OCI-M1 (cell line): ENCODE results near the gene PRM2.
"Not testable (repeated sequence)": the region's sequence is repeated elsewhere in the genome, so short reads cannot be mapped to it uniquely, and the experiment has no call there.

Experiments
- DNase-seq: peaks from one replicate; lab custom pipeline; 2025; lab: John Stamatoyannopoulos, UW

Gene PRM2

DNA sequence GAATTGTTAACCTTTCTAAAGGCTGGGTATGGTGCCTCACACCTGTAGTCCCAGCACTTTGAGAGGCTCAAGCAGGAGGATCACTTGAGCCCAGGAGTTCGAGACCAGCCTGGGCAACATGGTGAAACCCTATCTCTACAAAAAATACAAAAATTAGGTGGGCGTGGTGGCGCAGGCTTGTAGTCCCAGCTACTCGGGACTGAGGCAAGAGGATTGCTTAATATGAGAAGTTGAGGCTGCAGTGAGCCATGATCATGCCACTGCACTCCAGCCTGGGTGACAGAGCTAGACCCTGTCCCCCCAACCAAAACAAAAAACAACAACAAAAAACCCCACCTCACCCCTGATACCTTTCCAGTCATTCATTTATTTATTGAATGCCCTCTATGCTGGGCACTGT, 13.4 kb upstream of the PRM2 start:
- not testable (repeated sequence) for DNase-seq

DNA sequence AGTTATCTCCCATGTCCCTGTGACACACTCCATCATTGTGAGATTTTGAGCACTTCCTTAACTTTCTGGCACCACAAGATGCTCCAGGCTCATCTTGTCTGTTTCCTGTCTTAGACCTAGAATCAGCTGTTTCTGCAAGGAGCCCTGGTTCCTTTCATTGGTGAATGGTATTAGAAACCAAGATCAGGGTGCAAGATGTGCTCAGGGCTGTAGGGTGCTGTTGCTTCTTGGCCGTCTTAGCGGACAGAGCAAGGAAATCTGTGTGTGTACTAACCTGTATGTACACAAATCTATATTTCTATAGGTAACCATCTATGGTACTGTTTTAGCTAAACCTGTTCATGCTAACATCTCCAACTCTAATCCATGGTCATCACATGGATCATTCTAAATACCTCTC, 12.9 kb upstream of the PRM2 start:
- DNase-seq: no peak

DNA sequence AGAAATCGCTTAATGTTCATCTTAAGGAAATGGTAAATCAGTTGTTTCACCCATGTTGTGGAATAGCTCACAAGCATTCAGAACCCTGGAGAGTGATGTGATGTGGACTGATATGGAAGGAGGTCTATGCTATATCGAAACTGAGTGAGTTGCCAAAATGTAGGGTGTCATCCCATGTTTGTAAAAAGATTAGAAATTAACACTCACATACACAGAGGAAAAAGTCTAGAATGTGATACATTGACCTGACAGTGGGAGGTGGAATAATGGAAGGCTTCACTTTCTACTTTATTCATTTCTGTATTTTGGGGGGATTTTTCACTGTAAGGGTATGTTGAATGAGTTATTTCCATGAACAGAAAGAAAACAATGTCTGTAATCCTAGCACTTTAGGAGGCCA, 9.6 kb upstream of the PRM2 start:
- DNase-seq: peak; percentile 30

DNA sequence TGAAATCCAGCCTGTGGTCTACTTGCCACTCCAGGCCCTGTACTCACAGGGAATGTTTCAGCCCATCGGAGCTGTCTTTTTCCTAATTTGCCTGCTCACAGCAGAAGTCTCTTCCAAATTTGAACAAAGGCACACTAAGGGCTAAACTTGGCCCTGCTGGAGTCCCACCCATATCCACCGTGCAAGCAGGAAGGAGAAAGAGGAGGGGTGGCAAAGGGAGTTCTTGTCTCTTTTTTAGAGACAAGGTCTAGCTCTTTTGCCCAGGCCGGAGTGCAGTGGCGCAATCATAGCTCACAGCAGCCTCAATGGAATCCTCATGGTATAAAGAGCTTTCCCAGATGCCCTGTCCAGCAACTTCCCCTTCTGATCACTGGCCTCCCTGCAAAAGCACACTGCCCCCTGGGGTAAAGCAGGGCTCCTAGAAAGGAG, 7.6 kb upstream of the PRM2 start:
- DNase-seq: peak; percentile 67

DNA sequence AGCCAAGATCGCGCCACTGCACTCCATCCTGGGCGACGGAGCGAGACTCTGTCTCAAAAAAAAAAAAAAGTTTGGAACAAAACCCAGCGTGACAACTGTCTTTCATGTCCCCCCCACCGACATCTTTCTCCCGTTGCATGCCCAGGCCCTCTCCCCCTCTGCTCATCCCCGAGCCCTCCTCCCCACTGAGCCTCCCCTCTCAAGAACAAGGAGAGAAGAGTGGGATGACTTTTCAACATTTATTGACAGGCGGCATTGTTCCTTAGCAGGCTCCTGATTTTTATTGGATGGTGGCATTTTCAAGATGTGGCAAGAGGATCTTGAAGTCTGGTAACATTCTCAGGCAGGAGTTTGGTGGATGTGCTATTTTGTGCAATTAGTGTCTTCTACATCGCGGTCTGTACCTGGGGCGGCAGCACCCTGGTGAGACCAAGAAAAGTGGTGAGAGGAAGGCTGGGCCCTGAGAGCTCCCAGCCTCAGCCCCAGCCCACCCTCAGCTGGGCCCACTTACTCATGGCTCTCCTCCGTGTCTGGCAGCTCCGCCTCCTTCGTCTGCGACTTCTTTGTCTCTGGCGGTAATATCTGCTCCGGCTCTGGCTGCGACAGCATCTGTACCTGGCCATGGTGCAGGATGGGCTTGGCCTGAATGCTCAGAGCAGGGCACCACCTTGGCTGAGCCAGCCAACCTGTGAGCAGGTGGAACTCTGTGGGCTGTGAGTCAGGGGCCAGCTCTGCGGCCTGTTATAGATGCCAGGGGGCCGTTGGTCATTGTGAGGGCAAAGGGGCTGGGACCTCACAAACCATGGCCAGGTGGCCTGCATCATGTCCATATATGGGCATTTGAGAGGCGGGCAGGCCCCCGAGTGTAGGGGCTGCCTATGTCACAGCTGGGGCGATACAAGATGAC, 4.6 kb upstream of the PRM2 start, which contains the start of gene PRM1:
Gene PRM1 (minus strand): TSS at position 715 of the 907 bp plus-strand sequence. CDS start 92 bp downstream, at position 623.
- DNase-seq: no peak

DNA sequence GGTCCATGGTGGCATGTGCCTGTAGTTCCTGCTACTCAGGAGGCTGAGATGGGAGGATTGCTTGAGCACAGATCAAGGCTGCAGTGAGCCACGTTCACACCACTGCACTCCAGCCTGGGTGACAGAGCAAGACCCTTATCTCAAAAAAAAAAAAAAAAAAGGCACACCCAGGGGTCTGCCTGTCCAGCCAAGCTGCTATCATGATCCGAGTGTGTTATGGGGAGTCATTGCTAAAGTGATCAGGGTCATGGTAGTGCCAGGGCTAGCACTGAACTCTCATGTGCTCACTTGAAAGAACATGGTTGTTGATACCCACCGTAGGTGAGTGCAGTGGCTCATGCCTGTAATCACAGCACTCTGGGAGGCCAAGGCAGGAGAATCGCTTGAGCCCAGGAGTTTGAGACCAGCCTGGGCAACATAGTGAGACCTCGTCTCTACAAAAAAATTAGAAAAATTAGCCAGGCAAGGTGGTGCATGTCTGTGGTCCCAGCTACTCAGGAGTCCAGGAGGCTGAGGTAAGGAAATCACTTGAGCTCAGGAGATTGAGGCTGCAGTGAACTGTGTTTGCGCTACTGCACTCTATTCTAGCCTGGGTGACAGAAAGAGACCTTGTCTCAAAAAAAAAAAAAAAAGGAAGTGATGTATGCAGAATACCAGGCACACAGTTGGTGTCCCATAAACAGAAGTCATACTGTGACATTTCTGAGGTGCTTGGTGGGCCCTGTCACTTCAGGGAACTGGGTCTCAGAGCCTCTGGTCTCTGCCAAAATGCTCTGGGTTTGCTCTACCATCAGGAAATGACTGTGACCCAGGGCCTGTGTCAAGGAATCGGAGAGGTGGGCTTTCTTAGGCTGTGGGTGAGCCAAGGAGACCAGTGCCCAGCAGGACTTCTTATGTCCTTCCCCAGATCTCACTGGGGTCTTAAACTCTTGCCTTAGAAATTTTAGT, 2.7 kb upstream of the PRM2 start:
- DNase-seq: peak; percentile 22

DNA sequence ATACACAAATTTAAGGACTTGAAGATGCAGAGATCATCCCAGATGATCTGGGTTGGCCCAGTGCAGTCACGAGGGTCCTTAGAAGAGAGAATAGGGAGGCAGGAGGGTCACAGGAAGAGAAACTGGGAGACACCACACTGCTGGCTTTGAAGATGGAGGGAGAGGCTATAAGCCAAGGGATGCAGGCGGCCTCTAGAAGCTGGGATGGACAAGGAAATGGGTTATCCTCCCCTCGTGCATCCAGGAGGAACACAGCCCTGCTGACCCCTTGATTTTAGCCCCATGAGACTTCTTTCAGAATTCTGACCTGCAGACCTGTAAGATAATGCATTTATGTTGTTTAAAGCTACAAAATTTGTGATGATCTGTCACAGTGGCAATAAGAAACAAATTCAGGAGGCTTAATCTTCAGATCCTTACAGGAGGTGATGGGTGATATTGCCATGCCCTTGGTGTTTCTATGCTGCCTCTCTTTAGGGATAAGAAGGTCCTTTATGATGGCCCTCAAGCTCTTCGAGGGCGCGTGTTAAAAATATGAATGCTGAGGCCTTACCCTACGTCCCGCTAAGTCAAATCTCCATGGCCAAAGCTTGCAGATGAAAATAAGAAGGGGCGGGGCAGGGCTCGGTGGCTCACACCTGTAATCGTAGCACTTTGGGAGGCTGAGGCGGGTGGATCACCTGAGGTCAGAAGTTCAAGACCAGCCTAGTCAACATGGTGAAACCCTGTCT, 1.5 kb upstream of the PRM2 start:
- no peak for DNase-seq

DNA sequence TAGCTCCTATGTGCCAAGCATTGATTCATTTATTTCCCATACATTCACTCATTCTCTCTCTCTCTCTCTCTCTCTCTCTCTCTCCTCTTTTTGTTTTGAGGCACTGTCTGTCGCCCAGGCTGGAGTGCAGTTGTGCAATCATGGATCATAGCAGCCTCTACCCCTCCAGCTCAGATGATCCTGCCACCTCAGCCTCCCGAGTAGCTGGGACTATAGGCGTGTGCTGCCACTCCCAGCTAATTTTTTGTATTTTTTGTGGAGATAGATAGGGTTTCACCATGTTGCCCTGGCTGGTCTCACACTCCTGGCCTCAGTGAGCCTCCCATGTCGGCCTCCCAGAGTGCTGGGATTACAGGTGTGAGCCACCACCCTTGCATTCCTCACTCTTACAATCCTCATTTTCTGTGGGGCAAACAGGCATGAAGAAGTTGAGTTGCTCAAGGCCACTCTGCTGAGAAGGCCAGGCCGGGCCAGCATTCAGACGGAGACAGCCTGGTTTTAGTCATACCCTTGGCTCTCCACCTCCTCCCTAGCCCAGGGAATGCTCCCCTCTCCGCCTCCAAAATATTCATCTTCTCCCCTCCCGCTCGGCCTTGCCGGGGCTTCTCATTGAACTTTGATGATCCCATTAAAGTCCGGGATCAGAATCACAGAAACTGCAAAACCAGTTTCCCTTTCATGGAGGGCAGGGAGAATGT, 765 bp upstream of the PRM2 start:
- DNase-seq: no peak

DNA sequence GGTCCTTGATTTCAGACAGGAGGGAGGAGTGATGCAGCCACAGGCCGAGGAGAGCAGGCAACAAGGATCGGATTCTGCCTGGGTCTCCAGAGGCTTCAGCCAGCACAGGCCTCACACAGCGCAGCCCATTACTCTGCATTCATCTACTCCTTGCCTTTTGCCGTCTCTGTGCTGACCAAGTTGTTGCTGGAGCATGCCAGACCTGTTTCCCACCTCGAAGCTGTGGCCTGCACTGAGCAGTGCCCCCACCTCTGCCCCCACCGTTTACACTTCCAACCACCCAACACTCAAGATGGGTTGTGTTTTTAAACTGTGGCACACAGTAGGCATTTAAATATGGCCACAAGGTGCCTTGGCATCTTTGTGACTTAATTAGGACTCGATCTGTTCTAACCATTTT, 1.3 kb downstream of the PRM2 start:
- no peak for DNase-seq

DNA sequence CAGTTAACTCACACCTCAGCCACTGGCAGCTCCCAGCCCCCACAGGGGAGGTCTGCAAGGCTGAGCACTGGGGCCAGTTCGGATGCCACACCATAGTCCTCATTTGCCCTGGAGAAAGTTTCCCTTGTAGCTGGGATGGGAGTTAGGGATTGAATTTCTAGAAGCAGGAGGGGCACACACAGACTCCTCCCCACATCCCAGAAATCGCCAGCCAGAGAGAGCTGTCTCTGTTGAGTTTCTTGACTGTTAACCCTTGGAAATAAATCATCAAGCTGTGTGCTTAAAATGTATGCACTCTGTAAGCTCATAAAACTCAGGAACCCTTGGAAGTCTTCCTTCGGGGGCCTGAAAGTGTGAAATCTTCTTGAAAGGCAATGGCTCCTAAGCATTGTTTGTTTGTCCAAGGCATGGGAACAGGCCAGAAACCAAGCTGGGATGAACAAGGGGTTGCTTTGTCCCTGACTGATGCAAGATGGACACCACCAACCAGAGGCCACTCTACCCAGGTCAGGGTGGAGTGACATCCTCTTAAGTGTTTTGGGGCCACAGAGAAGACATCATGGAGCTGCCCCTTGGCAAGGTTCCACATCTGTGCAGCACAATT, 2.5 kb downstream of the PRM2 start:
- DNase-seq: no peak

DNA sequence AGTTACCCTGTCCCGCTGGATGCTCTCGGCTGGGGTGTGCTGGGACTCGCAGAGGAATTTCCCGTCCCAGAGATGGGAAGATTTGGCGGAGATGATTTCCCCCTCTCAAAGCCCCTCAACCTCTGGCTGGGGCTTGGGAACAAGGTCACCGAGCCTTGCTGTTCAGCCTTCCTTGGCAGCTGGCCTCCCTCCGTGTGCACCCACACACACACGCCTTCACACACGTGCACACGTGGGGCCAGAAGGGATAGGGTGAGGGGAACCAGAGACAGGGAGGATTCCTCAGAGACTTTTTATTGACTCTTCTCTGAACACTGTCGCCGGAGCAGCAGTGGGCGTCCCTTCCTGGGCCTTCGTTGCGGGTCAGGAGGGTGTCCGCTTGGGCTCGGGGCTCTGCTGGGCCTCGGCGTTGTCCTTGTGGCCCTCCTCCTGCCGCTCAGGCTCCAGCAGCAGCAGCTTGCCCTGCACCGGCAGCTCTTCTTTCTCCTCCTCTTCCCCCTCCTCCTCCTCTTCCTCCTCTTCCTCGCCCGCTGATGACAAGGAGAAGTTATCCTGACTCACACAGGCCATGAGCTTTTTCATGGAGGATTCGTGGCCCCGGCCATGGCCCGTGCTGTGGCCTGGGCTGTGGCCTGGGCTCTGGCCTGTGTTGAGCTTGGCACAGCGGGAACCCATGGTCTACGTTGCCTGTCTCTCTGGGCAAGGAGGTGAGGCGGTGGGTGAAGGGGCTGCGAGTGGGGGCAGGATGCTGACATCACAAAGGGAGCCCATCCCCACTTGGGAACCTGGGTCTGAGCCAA, 3.2 kb downstream of the PRM2 start, which contains the start of gene PRM3:
Gene PRM3 (minus strand): TSS at position 709 of the 800 bp plus-strand sequence. CDS start 34 bp downstream, at position 675.
- DNase-seq: no peak

DNA sequence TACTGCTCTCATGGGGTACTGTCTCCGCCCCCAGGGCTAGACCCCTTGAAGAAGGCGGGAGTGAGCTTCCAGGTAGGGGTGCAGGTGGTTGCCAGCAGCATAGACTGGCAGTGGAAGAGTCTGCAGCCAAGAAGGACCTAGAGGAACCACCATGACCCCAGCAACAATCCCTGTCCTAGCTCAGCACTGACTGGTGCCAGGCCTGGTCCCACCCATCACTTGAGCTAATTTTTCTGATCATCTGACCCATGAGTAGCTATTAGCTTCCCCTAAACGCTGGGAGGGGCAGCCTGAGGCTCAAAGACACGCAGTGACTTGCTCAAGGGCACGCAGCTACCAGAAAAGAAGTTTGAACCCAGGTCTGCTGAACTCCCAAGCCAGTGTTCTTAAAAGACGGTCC, 3.8 kb downstream of the PRM2 start:
- no peak for DNase-seq

DNA sequence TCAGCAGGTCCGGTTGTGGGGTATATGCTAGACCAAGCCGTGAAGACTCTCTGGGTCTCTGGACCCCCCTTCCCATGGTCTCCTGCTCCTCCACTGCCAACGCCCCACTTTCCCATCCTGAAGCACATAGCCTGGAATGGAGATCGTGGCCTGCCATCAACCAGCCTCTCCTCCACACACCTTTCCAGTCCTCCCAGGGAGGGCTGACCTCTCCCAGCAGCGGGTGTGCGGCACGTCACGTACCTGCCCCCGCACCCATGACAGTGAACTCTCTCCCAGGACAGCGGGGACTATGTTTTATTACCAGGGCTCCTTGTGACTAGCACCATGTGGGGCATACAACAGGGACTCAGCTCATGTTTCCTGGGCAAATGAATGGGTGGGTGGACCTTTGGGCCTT, 4.7 kb downstream of the PRM2 start:
- no peak for DNase-seq

DNA sequence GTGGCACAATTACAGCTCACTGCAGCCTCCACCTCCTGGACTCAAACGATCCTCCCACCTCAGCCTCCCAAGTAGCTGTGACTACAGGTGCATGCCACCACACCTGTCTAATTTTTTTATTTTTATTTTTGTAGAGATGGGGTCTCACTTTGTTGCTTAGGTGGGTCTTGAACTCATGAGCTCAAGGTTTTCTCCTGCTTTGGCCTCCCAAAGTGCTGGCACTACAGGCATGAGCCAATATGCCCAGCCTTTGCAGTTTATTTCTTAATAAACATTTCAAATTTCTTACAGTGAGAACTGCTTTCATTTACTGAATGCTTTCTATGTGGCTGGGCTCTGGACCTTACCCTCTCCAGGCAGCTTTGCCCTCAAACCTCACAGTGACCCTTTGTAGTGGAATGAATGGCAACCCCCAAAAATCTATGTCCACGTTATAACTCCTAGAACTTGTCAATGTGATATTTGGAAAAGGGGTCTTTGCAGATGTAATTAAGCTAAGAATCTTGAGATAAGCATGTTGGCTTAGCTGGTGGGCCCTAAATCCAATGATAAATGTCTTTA, 5.6 kb downstream of the PRM2 start:
- no peak for DNase-seq

DNA sequence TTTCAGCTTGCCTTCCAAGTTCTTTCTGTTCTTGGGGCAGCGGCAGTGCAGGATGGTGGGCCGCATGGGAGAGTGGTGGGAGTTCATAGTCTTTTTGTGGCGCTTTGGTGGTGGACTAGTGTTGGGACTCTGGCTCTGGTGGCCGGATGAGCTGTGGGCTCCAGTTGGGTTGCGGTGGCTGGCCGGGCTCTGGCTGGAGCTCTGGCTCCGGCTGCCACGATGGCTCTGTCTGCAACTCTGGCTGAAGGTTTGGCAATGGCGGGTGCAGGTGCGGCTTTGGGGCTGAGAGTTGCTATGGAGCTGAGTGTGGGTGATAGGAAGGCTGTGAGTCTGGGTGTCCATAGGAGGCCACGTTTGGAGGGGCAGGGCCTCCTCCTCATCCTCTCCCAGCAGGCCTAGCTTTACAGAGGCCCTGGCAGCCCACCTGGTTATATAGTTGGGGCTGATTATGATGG, 7.3 kb downstream of the PRM2 start, which contains the start of gene TNP2:
Gene TNP2 (minus strand): TSS at position 405 of the 455 bp plus-strand sequence. CDS start 63 bp downstream, at position 342.
- DNase-seq: no peak

DNA sequence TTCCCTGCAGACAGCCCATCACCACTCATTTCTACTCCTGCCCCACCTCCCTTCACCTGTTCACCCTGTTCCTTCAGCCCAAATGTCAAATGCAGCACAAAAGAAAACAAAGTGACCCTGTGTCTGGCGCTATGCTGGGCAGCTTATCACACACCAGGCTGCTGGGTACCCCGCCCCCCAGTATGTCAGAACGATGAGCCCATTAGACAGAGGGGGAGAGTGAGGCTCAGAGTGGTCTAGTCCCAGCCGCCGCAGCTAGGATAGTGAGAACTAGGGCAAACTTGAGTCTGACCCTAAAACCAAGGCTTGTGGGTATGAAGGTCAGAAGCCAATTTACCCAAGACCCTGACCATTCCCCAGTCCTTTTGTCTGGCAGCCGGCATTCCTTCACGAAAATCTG, 11.2 kb downstream of the PRM2 start:
- no peak for DNase-seq

DNA sequence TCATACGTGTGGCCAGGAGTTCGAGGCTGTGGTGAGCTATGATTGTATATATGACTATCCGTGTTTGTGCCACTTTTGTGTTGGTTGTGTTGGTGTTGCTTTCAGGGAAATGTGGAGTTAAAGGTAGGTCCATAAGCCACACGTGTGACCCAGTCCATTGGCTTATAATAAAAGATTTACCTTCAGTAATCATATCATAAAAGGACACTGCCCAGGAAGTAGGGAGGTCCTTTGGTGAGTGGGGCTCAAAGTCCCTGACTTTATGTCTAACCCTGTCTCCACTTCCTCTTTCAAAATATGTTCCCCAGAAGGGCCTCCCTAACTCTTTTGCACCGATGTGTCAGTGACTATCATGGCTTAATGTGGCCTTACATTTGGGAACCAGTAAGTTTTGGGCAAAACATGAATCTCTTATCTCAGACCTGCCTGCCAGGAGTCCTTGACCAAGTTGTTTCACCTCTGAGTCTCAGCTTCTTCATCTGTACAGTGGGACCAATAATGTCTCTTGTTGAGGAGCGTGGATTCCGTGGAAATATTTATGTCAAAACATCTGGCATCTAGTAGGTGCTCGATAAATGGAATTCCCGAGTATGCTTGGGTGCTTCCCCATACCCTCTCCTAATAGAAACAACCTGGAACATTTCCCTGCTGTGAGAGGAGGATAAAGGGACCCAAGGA, 12.0 kb downstream of the PRM2 start:
- peak; percentile 32 for DNase-seq

DNA sequence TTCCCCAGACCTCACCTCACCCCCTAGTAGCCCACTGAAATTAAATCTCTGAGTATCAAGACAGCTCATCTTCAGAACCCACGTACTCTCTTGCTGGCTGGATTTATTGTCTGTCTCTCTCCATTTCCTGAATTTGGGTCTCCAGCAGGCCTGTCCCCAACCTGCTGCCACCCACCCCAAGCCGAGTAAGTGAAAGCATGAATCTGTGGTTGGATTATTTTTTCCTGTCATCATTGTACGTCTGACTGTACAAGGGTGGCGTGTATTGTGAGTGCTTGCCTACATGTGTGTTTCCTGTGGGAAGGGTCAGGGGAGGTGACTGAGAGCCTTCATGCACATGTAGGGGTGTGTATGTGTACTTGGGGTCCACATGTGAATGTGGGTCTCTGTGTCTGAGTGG, 12.5 kb downstream of the PRM2 start:
- no peak for DNase-seq

DNA sequence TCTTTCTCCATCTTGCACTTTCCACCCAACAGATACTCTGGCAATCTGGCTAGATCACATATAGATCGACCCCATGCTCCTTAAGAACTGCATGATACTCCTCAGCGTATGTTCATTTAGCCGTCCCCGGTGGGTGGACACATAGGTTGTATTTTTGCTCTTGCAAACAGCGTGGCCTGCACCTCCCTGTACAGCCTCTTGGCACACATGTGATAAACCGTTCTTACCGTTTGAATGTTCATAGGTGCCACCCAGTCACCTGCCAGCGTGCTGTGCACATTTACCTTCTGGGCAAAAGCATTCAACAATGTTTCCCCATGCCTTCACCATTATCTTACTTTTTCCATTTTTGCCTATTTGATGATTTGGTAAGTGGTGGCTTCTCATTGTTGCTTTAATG, 13.4 kb downstream of the PRM2 start:
- no peak for DNase-seq
